Uterus (tissue), 4 donors: ENCODE data around the gene ADGRF1. TPM values are rescaled to one million over a fixed set of nuclear protein-coding genes. Genes with fewer than 3 reads are reported as not detected.

ENCODE experiments used
- DNase-seq, 2 donors: peaks; one replicate each; pipeline ENCODE4 v3.0.0-alpha.2; 2019 to 2020
- H3K27ac ChIP-seq, 2 donors: fragments of 200-600 bp; sonication (generic); 1 replicate in 1 of 2; 2 replicates in 1 of 2; pipeline ENCODE4 v1.5.1; 2016 to 2018
- H3K27me3 ChIP-seq, 2 donors: fragments of 200-600 bp; sonication (generic); one replicate each; pipeline ENCODE4 v1.5.1; 2018 to 2019; ENCODE audit warnings: control low read depth in 1 of 2
- H3K36me3 ChIP-seq, 2 donors: fragments of 200-600 bp; sonication (generic); one replicate each; pipeline ENCODE4 v1.5.1; 2019; ENCODE audit warnings: control low read depth in 1 of 2
- H3K4me1 ChIP-seq, 2 donors: fragments of 200-600 bp; sonication (generic); one replicate each; pipeline ENCODE4 v1.5.1; 2018 to 2019; ENCODE audit warnings: control low read depth in 1 of 2
- H3K4me3 ChIP-seq, 2 donors: fragments of 200-600 bp; sonication (generic); 1 replicate in 1 of 2; 2 replicates in 1 of 2; pipeline ENCODE4 v1.5.1; 2018 to 2019; ENCODE audit warnings: mild to moderate bottlenecking in 1 of 2
- H3K9me3 ChIP-seq, 2 donors: fragments of 200-600 bp; sonication (generic); one replicate each; pipeline ENCODE4 v1.5.1; 2019; ENCODE audit warnings: control low read depth in 1 of 2
- POLR2A ChIP-seq, 2 donors: fragments of 450-650 bp; IDR thresholded peaks; one replicate each; pipeline ENCODE4 v1.6.1; 2016; ENCODE audit warnings: antibody characterized with exemption in 2 of 2, mild to moderate bottlenecking in 1 of 2, moderate library complexity in 1 of 2
- intact Hi-C: fragments of 100-400 bp; cut with DNase I; formaldehyde crosslinking; loops from one replicate; pipeline ENCODE4 v1.15.1; 2023; ENCODE audit warnings: low total_unique reads
- total RNA-seq, 4 donors: library from RNA; depleted of rRNA in 3 of 4; stranded (reverse); fragments of >200 nt in 3 of 4; gene quantifications; one replicate each; pipeline versions ENCODE4 v1.1.0 to v1.2.4, GENCODE V29; 2014 to 2023
- TF ChIP-seq, protein P1 (sequence below), 4 experiments: fragments of 200-600 bp in 2 of 4; fragments of 450-650 bp in 2 of 4; sonication (generic) in 2 of 4; IDR thresholded peaks; one replicate each; pipeline ENCODE4 v1.5.1; 2016 to 2019; ENCODE audit warnings: antibody characterized with exemption in 4 of 4, mild to moderate bottlenecking in 2 of 4, moderate library complexity in 1 of 4
- donor health status: DM: yes; HTN: yes; CAD: no.

ADGRF1 gene
- total RNA-seq, 4 donors from 2014 or later, result 0.35 TPM; not detected in 3

DNA sequence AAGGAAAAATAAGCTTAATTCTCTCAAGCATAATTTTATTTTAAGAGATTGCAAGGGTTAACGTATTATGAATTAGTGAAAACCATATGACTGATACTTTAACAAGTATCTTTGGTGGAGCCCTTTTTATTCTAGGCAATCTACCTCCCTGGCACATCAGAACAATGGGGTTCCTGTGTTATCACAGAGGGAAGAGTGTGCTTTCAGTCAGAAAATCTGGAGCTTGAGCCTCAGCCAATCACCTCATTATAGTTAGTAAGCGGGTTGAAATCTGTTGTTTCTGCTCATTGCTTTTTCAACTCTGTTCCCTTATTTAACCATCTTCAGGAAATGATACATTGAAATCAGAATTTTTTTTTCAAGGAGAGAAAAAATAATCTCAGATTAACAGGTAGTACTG lies 391 bp downstream of the ADGRF1 start:
- H3K36me3 ChIP-seq, result no peaks in the 10 kb centered on the region
- H3K27ac ChIP-seq, result no peak overlapping the region
- no peak overlapping the region for H3K4me3 ChIP-seq
- no peak for DNase-seq
- no peaks in the 10 kb centered on the region for H3K4me1 ChIP-seq
- H3K9me3 ChIP-seq, result no peaks in the 10 kb centered on the region
- H3K27me3 ChIP-seq, result no peaks in the 10 kb centered on the region
- intact Hi-C loops, result no loop called here
- TF ChIP-seq POLR2A (IDR thresholded peaks at IDR 0.05), result no peak
- TF ChIP-seq, protein P1, sequence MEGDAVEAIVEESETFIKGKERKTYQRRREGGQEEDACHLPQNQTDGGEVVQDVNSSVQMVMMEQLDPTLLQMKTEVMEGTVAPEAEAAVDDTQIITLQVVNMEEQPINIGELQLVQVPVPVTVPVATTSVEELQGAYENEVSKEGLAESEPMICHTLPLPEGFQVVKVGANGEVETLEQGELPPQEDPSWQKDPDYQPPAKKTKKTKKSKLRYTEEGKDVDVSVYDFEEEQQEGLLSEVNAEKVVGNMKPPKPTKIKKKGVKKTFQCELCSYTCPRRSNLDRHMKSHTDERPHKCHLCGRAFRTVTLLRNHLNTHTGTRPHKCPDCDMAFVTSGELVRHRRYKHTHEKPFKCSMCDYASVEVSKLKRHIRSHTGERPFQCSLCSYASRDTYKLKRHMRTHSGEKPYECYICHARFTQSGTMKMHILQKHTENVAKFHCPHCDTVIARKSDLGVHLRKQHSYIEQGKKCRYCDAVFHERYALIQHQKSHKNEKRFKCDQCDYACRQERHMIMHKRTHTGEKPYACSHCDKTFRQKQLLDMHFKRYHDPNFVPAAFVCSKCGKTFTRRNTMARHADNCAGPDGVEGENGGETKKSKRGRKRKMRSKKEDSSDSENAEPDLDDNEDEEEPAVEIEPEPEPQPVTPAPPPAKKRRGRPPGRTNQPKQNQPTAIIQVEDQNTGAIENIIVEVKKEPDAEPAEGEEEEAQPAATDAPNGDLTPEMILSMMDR (IDR thresholded peaks at IDR 0.05), result no peak

DNA sequence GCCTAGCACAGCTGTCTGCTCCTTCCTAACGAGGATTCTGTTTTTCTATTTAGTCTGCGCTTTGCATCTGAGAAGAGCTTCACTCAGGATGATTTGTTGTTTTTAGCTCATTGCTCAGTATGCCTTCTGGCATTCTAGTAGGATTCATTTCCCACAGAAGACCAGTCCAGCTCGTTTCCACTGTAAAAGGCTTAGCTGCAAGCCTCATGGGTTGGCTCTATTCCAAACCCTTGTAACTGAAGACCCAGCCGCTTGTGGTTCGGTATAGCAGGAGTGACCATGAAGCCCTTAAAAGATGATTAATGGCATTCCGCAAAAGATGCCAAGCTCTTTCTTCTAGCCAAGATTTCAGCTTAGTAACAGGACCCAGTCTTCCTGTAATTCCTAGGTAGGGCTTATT lies 7.2 kb downstream of the ADGRF1 start:
- TF ChIP-seq, protein P1 (IDR thresholded peaks at IDR 0.05), result no peak
- no peak for TF ChIP-seq POLR2A (IDR thresholded peaks at IDR 0.05)
- Histone ChIP-seq H3K9me3 (no peaks in the 10 kb centered on the region), H3K4me3 (no peak overlapping the region), H3K36me3 (no peaks in the 10 kb centered on the region), H3K27ac (no peak overlapping the region), H3K27me3 (no peaks in the 10 kb centered on the region), H3K4me1 (no peaks in the 10 kb centered on the region)
- intact Hi-C loops, result no loop called here
- DNase-seq, result peak; percentile 42 to 46

- Histone ChIP-seq H3K27me3 (no peaks in the 10 kb centered on the region), H3K4me3 (no peak overlapping the region), H3K27ac (no peak overlapping the region), H3K36me3 (no peaks in the 10 kb centered on the region), H3K4me1 (no peaks in the 10 kb centered on the region), H3K9me3 (no peaks in the 10 kb centered on the region)
- TF ChIP-seq POLR2A (IDR thresholded peaks at IDR 0.05), result no peak
- TF ChIP-seq, protein P1 (IDR thresholded peaks at IDR 0.05), result no peak
- intact Hi-C loops, result no loop called here
- no peak for DNase-seq
Measured at GRCh38 chr6:47034421-47034820, 7.7 kb downstream of the ADGRF1 start.

- Histone ChIP-seq H3K27ac (no peak overlapping the region), H3K4me3 (no peak overlapping the region), H3K9me3 (no peaks in the 10 kb centered on the region), H3K36me3 (no peaks in the 10 kb centered on the region), H3K4me1 (no peaks in the 10 kb centered on the region), H3K27me3 (no peaks in the 10 kb centered on the region)
- intact Hi-C loops, result no loop called here
- DNase-seq, result no peak
- TF ChIP-seq POLR2A (IDR thresholded peaks at IDR 0.05), result no peak
- TF ChIP-seq, protein P1 (IDR thresholded peaks at IDR 0.05), result no peak
Measured at GRCh38 chr6:47032974-47033765, 9.0 kb downstream of the ADGRF1 start.

GRCh38 chr6:47031656-47032055 lies 10.5 kb downstream of the ADGRF1 start:
- H3K4me1 ChIP-seq, result no peaks in the 10 kb centered on the region
- DNase-seq, result no peak
- no peaks in the 10 kb centered on the region for H3K27me3 ChIP-seq
- no peaks in the 10 kb centered on the region for H3K9me3 ChIP-seq
- no peak for TF ChIP-seq POLR2A (IDR thresholded peaks at IDR 0.05)
- TF ChIP-seq, protein P1 (IDR thresholded peaks at IDR 0.05), result no peak
- H3K36me3 ChIP-seq, result no peaks in the 10 kb centered on the region
- no peak overlapping the region for H3K27ac ChIP-seq
- H3K4me3 ChIP-seq, result no peak overlapping the region
- intact Hi-C loops, result no loop called here
